Activated CD4-positive, alpha-beta T cell treated with anti-CD3 and anti-CD28 coated beads, Interleukin-2, amount 50 U/mL, for 16 hours (primary cell): ENCODE data around the gene PARP8.
"Not testable (repeated sequence)": the region's sequence is repeated elsewhere in the genome, so short reads cannot be mapped to it uniquely, and the experiment has no call there.

Source experiments
- DNase-seq: peaks from one replicate; pipeline ENCODE4 v3.0.0-alpha.2; 2020

PARP8 gene

DNA sequence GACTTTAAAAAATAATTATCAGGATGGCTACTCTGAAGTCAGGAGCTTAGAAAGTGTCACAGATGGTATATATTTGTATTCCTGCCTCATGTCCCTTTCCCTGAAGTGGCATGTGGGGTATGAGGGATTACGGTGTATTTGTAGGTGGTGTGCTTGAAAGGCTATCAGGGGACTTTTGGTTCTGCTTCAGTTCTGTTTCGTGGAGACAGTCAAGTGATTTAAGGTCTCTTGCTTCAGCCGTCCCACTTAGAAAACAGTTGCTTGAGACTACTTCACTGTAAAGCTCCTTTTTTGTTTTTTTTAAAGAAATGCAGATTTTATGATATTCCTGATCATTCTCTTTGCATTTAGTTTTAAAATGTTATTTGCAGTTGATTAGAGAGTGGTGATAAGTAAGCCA, 18.3 kb downstream of the PARP8 start:
- no peak for DNase-seq

DNA sequence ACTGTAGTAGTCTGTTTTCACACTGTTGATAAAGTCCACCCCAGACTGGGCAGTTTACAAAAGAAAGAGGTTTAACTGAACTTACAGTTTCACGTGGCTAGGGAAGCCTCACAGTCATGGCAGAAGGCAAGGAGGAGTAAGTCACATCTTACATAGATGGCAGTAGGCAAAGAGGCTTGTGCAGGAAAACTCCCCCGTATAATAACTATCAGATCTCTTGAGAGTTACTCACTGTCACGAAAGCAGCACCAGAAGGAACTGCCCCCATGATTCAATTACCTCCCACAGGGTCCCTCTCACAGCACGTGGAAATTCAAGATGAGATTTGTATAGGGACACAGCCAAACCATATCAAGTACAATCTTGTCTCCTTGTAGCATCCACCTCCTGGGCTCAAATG, 21.1 kb downstream of the PARP8 start:
- DNase-seq, result no peak

DNA sequence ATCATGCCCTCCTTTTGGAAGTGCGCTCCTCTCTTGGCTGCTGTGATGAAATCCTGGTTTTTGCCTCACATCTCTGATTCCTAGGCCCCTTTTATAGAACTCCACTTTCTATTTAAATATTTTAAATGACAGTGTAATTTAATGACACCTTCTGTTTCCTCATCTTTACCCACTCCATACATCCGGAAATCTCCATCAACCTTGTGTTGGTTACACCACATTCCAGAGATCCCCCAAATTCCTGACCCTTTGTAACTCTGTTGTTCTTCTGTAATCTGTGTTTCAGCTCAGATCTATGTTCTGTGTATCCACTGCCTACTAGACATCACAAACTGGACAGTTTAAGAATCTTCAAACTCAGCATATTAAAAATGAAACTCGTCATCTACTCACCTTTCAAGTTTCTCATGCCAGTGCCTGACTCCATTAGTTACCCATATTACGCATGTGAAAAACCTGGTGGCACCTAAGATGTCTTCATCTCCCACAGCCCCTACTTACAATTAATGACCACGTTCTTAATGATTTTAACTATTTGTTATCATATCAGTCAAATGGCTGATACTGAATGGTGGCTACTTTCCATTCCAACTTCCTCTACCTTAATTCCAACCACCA, 25.1 kb downstream of the PARP8 start:
- DNase-seq, result no peak

DNA sequence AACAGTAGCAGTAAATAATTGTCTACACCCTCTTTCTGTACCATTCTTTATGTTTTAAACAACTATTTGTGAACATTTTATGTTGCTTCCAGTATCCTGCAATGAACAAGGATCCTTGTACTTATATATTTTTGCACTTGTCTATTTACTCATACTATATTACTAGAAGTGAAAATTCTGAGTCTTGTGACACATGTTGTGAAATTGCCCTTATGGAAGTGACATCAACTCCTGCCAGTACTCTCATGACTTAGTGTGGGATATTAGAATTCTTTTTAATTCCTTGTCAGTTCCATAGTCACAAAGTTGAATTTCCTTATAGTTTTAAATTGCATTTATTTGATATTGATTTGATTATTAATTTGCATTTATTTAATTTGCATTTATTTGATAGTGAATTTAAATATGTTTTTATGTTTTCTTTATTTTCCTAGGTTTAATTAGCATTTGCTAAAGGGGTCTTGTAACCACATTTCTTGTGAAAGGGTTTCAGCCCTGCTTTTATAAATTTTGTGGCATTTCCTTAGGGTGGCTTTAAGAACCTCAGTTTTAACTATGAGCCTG, 27.7 kb downstream of the PARP8 start:
- no peak for DNase-seq

DNA sequence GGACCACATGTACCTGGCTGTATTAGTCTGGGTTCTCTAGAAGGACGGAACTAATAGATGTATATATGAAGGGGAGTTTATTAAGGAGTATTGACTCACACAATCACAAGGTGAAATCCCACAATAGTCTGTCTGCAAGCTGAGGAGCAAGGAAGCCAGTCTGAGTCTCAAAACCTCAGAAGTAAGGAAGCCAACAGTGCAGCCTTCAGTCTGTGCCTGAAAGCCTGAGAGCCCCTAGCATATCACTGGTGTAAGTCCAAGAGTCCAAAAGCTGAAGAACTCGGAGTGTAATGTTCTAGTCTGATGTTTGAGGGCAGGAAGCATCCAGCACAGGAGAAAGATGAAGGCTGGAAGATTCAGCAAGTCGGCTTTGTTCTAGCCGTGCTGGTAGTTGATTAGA, 28.2 kb downstream of the PARP8 start:
- DNase-seq, result not testable (repeated sequence)

DNA sequence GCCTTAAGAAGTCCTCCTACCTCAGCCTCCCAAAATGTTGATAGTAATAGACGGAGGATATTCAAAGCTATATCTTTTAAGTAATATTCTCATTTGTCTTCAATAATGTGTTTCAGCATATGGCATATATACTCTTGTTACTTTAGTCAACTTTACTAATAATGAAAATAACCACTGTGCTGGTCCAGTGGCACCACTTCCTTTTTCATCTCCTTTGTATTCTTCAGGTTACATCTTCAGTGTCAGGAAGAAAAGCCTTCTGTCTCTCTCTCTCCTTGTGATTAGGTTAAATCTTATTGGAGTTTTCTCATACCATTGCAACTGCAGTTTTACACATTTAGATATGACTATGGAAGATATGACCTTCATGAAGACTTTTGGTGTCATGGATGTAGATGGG, 31.3 kb downstream of the PARP8 start:
- no peak for DNase-seq

DNA sequence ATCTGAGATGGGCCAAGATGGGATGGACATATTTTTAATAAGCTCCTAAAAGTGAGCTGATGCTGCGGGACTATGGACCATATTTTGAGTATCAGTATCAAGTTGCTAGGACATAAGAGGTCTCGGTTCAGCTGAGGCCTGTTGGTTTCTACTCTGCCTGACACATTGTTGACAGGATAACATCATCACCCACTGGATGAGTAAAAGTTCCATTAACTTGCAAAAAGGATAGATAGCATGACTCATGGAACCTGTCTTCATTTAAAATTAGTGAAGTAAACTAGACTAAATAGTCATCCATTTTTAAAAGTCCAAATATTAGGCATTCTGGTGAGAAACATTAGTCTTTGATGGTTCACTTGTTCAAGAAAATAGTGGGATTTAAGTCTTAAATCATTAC, 33.3 kb downstream of the PARP8 start:
- DNase-seq, result peak; percentile 39

DNA sequence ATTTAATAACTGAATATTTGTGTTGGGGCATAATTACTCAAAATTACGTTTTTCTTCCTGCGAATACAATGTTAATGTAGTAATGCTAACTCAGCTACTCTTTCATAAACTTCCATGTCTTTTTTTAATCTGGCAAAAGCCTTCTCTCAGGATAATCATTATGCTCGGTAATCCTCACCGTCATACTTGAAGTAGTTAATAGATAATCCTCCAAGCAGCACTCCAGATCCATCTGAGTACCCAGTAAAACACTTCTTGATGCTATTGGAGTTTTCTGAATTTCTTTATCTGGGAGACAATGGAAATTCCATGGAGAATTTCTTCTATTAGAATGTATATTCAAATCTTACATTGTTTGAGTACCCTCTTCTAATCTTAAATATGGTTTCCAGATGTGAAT, 34.3 kb downstream of the PARP8 start:
- DNase-seq, result no peak

DNA sequence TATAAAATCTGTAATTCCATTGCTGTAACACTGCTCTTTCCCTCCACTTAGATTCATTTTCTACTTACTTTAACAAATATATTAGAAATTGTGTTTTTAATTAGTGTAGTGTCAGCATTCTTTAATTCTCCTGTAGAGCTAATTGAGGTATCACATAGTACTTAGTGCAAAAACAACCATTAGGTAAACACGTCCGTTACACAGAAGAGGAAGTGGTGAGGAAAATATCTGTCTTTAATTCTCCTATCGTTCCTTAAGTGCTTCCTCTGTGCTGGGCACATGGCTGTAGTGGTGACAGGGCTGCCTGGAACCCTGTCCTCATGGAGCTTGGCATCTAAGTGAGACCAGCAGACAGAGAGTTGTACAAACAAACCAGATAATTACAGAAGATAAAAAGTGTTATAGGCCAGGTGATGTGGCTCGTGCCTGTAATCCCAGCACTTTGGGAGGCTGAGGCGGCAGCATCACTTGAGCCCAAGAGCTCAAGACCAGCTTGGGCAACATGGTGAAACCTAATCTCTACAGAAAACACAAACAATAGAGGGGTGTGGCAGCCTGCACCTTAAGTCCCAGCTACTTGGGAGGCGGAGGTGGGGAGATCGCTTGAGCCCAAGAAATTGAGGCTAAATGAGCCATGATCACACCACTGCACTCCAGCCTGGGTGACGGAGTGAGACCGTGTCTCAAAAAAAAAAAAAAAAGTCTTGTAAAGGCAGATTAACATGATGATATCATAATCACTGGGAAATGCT, 36.4 kb downstream of the PARP8 start:
- no peak for DNase-seq

DNA sequence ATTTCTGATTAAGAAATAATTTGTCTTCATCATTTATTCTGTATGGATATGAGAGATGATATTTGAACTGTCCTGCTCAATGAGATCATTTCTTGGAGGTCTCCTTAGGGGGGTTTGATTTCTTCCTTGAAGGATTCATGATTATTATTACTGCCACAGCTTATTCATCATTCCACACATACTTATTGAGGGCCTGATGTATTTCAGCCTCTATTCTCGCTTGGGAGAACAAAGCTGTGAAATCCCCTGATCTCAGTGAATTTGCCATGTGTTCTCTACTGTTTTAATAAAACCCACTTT, 36.9 kb downstream of the PARP8 start:
- no peak for DNase-seq

DNA sequence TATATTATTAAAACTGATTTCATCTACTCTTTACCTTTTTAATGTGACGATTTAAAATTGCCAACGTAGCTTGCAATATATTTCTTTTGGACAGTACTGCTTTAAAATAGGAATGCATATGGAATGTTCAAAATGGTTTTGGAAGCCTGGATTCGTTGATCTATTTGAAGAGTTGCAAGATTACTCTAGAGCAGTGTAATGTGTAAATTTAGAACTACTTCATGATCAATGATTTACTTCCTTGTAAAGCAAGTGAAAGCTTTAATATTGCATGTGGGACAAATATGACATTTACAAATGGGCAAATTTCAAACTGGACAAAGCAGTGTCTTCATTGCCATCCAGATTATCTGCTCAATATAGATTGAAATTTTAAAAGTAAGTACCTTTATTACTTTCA, 38.3 kb downstream of the PARP8 start:
- no peak for DNase-seq

DNA sequence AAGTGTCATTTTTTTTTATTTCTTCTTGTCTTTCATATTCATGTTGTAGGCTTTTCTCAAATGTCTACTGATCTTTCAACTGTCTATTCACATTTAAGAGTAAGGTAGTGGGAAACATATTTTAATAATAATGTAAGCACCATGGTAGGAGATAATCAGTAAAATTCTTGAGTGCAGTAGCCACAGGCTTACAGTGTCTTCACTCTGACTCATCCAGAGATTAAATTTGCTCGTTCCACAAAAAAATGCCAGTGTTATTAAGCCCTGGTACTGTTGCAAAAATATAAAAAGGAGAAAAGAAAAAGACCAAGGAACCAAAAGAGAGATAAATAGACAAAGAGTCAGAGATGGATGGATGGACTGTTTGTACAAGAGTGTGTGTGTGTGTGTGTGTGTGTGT, 43.0 kb downstream of the PARP8 start:
- peak; percentile 20 for DNase-seq

DNA sequence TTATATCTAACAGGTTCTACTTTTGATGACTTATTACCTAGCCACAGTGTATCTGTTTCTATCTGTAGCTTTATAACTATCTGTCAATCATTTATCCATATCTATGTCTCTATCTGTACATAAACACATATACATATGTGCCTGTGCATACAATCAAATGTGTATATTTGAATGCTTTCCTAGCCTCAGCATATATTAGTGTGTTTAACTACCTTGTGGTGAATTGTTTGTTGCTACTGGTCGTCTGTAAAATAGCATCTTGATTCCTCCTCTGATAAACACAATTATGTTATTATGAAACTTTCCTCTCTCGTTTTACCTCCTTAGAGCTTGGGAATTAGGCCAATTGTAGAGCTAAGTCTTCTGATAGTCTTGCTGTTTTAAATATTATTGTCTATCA, 44.4 kb downstream of the PARP8 start:
- DNase-seq, result no peak

DNA sequence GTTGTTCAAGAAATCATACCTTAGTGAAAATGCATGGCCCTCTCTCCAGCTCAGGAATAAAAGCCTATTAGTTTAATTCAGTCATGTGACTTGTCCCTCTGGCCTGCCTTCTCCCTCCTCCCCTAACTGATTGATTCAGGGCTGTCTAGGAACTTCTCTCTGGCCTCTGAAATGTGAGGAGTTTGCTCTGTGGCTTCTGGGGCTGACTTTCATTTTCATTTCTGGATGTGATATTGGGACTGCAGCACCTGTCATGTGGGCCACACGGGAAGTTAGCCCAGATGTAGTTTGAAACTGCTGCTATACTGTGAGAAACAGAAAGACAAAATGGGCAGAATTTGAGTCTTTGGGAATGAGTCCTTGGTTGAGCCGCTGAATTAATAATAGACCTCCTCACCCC, 44.8 kb downstream of the PARP8 start:
- peak; percentile 87 for DNase-seq

DNA sequence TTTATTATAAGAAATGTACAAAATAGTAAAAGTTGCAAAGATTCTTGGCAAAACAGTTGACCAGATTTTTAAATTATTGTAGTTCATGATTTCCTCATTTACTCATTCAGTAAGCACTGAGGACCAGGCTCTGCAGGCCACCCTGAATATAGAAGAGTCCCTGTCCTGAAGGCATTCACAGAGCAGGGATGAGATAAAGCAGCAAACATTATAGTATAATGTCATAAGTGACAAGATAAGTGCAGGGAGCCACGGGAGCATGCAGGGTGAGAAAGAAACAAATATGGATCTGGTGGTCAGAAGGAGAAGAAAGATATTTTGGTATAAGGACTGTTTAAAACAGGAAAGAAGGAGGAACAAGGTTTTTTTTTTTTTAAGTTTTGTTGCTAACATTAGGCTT, 46.0 kb downstream of the PARP8 start:
- DNase-seq, result no peak

DNA sequence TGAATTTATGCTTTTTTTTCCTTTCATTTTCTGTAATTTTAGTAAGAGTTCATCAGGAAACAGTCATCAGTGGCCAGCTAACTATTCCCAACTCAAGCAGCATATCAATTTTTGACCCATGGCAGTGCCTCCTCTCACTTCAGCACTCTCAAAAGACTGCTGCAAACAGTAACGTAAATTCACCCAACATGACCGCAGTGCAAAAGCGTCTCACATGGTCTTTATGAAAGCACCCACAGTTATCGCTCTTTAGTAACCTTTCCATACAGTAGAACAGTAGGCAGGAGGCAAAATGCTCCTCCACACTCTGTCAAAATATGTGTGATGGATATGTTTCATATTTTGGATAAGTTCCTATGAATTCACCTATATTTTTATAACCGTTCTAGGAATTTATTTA, 48.6 kb downstream of the PARP8 start:
- DNase-seq, result no peak

DNA sequence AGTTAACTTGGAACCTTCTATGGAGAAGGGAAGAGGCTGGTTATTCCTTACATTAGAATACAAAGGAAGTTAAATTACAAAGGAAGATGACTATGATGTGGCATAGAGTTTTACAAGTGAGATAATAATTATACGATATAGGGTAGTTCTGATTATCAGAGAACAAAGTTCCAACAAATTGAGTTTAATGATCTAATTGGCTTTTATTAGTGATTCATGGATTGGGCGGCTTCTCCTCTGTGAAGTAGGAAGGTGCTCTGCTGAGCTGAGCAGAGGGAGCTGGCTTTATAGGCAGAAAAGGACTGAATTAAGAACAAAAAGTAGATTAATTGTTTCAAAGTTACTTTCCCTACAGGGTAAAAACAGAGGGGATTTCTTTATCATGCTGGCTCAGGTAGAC, 49.7 kb downstream of the PARP8 start:
- no peak for DNase-seq

DNA sequence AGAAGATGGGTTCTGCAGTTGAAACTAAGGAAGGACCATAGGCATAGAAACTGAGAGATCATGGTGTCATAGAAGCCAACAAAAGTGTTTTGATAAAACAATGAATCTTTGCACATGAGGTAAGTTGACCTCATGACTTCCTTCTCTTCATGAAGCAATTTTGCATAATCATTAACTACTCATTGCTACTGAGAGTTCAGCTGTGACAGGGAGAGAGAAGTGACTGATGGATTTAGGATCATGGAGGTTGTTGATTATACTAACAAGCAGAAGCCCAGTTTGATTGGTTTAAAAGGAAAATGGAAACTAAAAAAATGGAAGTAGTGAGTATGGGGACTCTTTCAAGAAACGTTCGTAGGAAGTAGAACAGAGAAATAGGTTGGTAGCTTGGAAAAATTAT, 51.2 kb downstream of the PARP8 start:
- DNase-seq, result no peak

DNA sequence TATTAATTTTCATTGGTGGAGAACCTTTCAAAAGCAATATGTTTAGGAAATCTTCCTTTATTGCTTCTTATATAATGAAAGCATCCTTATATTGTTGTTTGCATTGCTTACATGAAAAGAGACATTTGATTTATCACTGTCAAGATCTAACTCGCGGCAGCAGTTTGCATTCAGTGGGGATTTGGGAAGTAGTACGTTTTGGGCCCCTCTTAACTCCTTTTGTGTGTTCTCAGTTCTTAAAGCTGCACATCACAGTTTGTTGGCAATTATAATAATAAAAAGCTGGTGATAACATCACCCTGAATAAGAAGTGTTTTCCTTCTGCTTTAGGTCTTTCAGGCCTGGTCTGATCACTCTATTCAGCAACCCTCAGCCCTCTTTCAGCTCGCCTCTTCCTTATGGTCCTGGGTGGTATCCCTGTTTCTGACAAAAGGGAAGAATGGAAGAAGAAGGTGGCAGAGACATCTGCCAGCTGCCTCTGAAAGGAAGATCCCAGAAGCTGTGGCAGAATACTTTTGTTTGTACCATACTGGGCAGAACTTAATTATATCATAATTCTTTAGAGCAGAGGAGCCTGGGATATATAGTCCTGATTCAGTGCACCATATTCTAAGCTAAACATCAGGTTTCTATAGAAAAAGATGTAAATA, 53.7 kb downstream of the PARP8 start:
- DNase-seq, result no peak

DNA sequence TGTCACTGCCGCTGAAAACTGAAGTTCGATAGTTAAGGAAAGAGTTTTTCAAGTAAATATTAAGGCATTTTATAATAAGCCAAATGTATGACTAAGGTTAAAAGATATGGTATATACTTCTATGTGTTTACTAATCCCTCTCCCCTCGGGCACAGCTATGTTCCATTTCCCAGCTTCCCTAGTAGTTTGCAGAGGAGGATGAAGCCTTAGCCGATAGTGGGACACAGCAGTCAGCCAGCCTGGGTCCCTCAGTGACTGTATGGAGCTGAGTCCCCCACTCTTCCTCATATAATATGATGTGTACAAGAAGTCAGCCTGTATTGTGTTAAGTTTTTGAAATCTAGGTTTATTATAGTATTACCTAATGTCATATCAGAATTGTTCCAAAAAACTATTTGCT, 55.8 kb downstream of the PARP8 start:
- no peak for DNase-seq

DNA sequence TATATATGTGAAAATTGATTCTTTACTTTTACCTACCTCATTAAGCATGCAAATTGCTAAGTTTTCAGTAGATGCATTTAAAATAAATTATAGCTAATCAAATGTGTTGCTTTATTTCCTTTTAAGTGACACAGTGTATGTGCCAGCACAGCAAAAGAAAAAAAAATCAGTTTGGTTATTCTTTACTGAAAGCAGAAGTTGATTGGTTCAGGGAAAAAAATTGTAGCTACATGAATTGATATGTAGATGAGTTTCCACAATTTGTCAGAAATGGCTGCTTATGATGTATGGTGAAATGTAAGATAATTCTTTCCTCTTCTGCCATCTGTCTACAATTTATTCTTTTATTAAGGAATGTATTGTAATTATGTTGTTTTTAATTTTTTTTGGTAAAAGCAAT, 57.8 kb downstream of the PARP8 start:
- DNase-seq, result no peak

DNA sequence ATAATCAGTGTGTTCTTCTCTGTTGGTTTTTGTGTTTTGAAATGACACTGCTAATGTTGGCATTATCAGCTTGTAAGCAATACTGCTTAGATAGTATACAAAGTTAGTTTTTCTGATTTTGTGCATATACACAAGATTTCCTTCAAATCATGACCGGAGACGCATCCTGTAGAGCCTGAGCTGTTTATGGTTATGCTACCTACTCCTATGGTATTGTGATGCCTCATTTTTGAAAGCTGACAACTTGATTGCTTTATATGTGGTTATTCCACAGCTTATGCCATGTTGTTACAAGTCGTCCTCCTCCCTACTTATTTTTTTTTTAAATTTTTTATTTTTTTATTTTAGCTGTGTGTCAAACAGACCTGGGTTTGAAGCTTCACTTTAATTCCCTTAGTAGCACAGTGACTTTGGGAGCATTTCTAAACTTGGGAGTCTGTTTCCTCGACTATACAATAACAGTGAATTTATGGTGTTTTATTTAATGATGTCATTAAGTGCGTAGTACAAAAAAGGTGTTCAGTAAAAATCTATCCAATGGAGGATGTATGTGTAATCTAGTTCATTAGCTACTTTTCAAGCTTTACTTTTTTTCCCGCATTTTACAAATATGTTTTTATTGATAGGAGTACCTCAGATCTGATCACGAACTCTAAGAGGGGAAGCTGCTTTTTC, 59.5 kb downstream of the PARP8 start:
- no peak for DNase-seq

DNA sequence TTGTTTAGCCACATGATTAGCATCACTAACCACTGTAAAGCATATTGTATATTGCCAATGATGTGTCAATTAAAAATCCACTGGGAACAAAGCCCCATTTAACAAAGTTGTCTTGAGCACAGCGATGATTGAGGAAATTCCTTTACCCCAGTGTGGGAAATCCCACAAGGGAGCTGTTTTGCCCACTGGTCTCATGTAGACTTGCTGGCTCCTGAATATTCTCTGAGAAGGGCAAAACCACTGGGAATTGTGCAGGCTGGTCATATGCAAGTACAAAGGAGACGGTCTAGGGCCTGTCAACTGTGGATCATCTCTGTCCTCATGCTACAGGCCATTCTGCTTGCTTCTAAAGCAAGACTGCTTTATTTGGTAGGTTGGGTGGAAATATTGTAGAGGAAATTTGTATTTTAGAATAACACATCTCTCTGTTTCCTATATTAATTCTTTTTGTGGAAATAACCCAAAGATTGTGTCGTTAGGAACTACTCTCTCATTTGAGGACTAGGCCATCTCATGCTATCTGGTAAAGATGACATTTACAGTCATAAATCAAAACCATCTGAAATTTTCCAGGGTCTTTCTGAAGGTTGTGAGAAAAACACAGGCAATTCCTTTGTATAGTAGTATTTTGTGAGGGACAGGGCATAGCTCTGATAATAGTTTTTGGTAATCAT, 60.2 kb downstream of the PARP8 start:
- no peak for DNase-seq
